Naive thymus-derived CD4-positive, alpha-beta T cell (primary cell): ENCODE results near the gene MRPL10. TPM values are rescaled to one million over a fixed set of nuclear protein-coding genes. Genes with fewer than 3 reads are reported as not detected.

Experiments
- ATAC-seq: fragments of 150-1000 bp; cut with Tn5 transposase; 2 replicates; pipeline ENCODE4 v1.10.0; 2021; ENCODE audit warnings: mild to moderate bottlenecking, moderate library complexity
- CTCF ChIA-PET: fragments of 350-600 bp; sonication (Branson Sonifier 250); formaldehyde crosslinking; loops from one replicate; lab custom pipeline; 2021; ENCODE audit warnings: antibody characterized with exemption; lab: Charles Lee
- POLR2A ChIA-PET: fragments of 350-600 bp; sonication (Branson Sonifier 250); formaldehyde crosslinking; loops from one replicate; lab custom pipeline; 2021; ENCODE audit warnings: antibody characterized with exemption, inconsistent platforms; lab: Charles Lee
- DNase-seq, 9 donors: peaks; one replicate each; pipeline versions ENCODE4 v3.0.0 to v3.0.0-alpha.2; 2020 to 2022; ENCODE audit warnings: mixed read lengths in 1 of 9
- H3K27ac ChIP-seq: one replicate; pipeline ENCODE4 v1.7.0; 2013; ENCODE audit warnings: mild to moderate bottlenecking, low read depth, low read length, moderate library complexity
- H3K27me3 ChIP-seq, 2 donors: one replicate each; pipeline ENCODE4 v1.7.0; 2013; ENCODE audit warnings: low read length in 2 of 2, mild to moderate bottlenecking in 2 of 2, moderate library complexity in 2 of 2; ENCODE audit not compliant: control insufficient read depth in 2 of 2, insufficient read depth in 2 of 2
- H3K36me3 ChIP-seq, 3 experiments: 1 replicate in 2 of 3; 2 replicates in 1 of 3; pipeline ENCODE4 v1.7.0; 2013; ENCODE audit warnings: low read length in 3 of 3, mild to moderate bottlenecking in 3 of 3, moderate library complexity in 1 of 3; ENCODE audit not compliant: insufficient read depth in 3 of 3, control insufficient read depth in 2 of 3
- H3K4me1 ChIP-seq, 2 donors: one replicate each; pipeline ENCODE4 v1.7.0; 2013; ENCODE audit warnings: low read length in 2 of 2, mild to moderate bottlenecking in 2 of 2, moderate library complexity in 1 of 2; ENCODE audit not compliant: control insufficient read depth in 2 of 2, insufficient read depth in 2 of 2
- H3K4me3 ChIP-seq: 2 replicates; pipeline ENCODE4 v1.7.0; 2013; ENCODE audit warnings: mild to moderate bottlenecking, low read length
- H3K9me3 ChIP-seq, 3 experiments: 1 replicate in 2 of 3; 2 replicates in 1 of 3; pipeline ENCODE4 v1.7.0; 2013; ENCODE audit warnings: low read length in 3 of 3; ENCODE audit not compliant: control insufficient read depth in 2 of 3
- H3K27ac Mint-ChIP-seq, 9 donors: one replicate each; pipeline ENCODE4 v1.8.0; 2020 to 2022; ENCODE audit warnings: mixed read lengths in 9 of 9, mild to moderate bottlenecking in 8 of 9, moderate library complexity in 5 of 9, inconsistent platforms in 2 of 9
- H3K27me3 Mint-ChIP-seq, 5 donors: one replicate each; pipeline ENCODE4 v1.8.0; 2021 to 2022; ENCODE audit warnings: mixed read lengths in 5 of 5, mild to moderate bottlenecking in 1 of 5
- H3K36me3 Mint-ChIP-seq, 5 donors: one replicate each; pipeline ENCODE4 v1.8.0; 2020 to 2022; ENCODE audit warnings: mixed read lengths in 5 of 5, mild to moderate bottlenecking in 3 of 5, inconsistent platforms in 1 of 5
- H3K4me1 Mint-ChIP-seq, 7 donors: one replicate each; pipeline ENCODE4 v1.8.0; 2020 to 2022; ENCODE audit warnings: mixed read lengths in 7 of 7, mild to moderate bottlenecking in 3 of 7, inconsistent platforms in 1 of 7
- H3K4me3 Mint-ChIP-seq, 10 donors: one replicate each; pipeline ENCODE4 v1.8.0; 2020 to 2022; ENCODE audit warnings: mild to moderate bottlenecking in 10 of 10, mixed read lengths in 10 of 10, moderate library complexity in 6 of 10, inconsistent platforms in 2 of 10
- H3K9me3 Mint-ChIP-seq, 11 donors: one replicate each; pipeline ENCODE4 v1.8.0; 2020 to 2022; ENCODE audit warnings: mixed read lengths in 11 of 11, mild to moderate bottlenecking in 4 of 11, inconsistent platforms in 1 of 11, moderate library complexity in 1 of 11
- intact Hi-C, 2 donors: fragments of 100-400 bp; cut with micrococcal nuclease; formaldehyde crosslinking; loops; one replicate each; pipeline ENCODE4 v1.15.1; 2023
- polyA plus RNA-seq, 2 donors: library from polyadenylated mRNA; unstranded; fragments of 300-500 nt; fragmentation: Illumina TruSeq; gene quantifications; one replicate each; pipeline ENCODE4 v1.2.3, GENCODE V29; 2021
- total RNA-seq, 6 experiments: library from RNA in 5 of 6; stranded (reverse) in 5 of 6; gene quantifications; 1 replicate in 5 of 6; 2 replicates in 1 of 6; pipeline ENCODE4 v1.2.3 and lab custom pipeline; 2021 to 2026

The MRPL10 gene
- total and polyA plus RNA-seq, 7 experiments from 2014 or later: 33.6 to 51.2 (median 36.5) TPM

- Histone ChIP-seq H3K36me3 (no peaks in the 10 kb centered on the region), H3K27me3 (no peaks in the 10 kb centered on the region), H3K4me3 (no peak overlapping the region), H3K27ac (no peak overlapping the region), H3K9me3 (no peaks in the 10 kb centered on the region), H3K4me1 (no peaks in the 10 kb centered on the region)
- Mint-ChIP-seq H3K36me3 (no peaks in the 10 kb centered on the region), H3K4me1 (peaks cover 0 to 25% (median 13%) of the 10 kb centered on the region in 7 donors), H3K9me3 (peaks cover 0 to 2% (median 0%) of the 10 kb centered on the region in 11 donors), H3K27ac (no peak overlapping the region), H3K27me3 (peaks cover 4 to 40% (median 10%) of the 10 kb centered on the region in 5 donors), H3K4me3 (no peak overlapping the region)
- POLR2A ChIA-PET: interaction anchor here (0.6 kb wide), 1 partner anchor 979 kb away, joined by 4 read pairs; no protein-coding TSS in a partner anchor
- intact Hi-C loops: no loop called here
- no peak for ATAC-seq
- CTCF ChIA-PET: interaction anchor here (0.7 kb wide), 1 partner anchor 89 kb away, joined by 4 read pairs; no protein-coding TSS in a partner anchor
- DNase-seq: no peak
Observed at GRCh38 chr17:47860386-47860785, 29.0 kb upstream of the MRPL10 start.

- H3K4me1 ChIP-seq: no peaks in the 10 kb centered on the region
- DNase-seq (no peak), ATAC-seq (no peak)
- peaks cover 3 to 6% of the 10 kb centered on the region in 2 donors for H3K27me3 ChIP-seq
- no peaks in the 10 kb centered on the region for H3K9me3 Mint-ChIP-seq
- peaks cover 0 to 14% (median 7%) of the 10 kb centered on the region in 7 donors for H3K4me1 Mint-ChIP-seq
- H3K9me3 ChIP-seq: no peaks in the 10 kb centered on the region
- no peaks in the 10 kb centered on the region for H3K36me3 Mint-ChIP-seq
- H3K27ac Mint-ChIP-seq: no peak overlapping the region
- CTCF ChIA-PET: interaction anchor here (0.9 to 1.5 kb wide), 3 partner anchors 24 to 32 kb away, joined by 3 read pairs; no protein-coding TSS in a partner anchor
- no peaks in the 10 kb centered on the region for H3K36me3 ChIP-seq
- POLR2A ChIA-PET: interaction anchor here (0.7 to 1.2 kb wide), 3 partner anchors 12 to 43 kb away, joined by 3 read pairs; no protein-coding TSS in a partner anchor
- intact Hi-C loops: no loop called here
- no peak overlapping the region for H3K4me3 ChIP-seq
- H3K27me3 Mint-ChIP-seq: peaks cover 20 to 66% (median 36%) of the 10 kb centered on the region in 5 donors
- no peak overlapping the region for H3K27ac ChIP-seq
- H3K4me3 Mint-ChIP-seq: no peak overlapping the region
Observed at GRCh38 chr17:47857551-47858455, 26.5 kb upstream of the MRPL10 start.

- POLR2A ChIA-PET: interaction anchor here (1.2 kb wide), 1 partner anchor 21 kb away, joined by 3 read pairs; no protein-coding TSS in a partner anchor
- Histone ChIP-seq H3K36me3 (no peaks in the 10 kb centered on the region), H3K27me3 (peaks cover 6 to 10% of the 10 kb centered on the region in 2 donors), H3K27ac (no peak overlapping the region), H3K4me1 (peaks cover 2 to 5% of the 10 kb centered on the region in 2 donors), H3K9me3 (no peaks in the 10 kb centered on the region), H3K4me3 (no peak overlapping the region)
- H3K36me3 Mint-ChIP-seq: no peaks in the 10 kb centered on the region
- CTCF ChIA-PET: interaction anchor here (0.9 kb wide), 1 partner anchor 33 kb away, joined by 3 read pairs; no protein-coding TSS in a partner anchor
- no peak for ATAC-seq
- no peak for DNase-seq
- H3K27ac Mint-ChIP-seq: no peak overlapping the region
- peaks cover 0 to 4% (median 0%) of the 10 kb centered on the region in 11 donors for H3K9me3 Mint-ChIP-seq
- H3K4me1 Mint-ChIP-seq: peaks cover 7 to 17% (median 11%) of the 10 kb centered on the region in 7 donors
- H3K4me3 Mint-ChIP-seq: no peak overlapping the region
- intact Hi-C loops: no loop called here
- peaks cover 30 to 76% (median 45%) of the 10 kb centered on the region in 5 donors for H3K27me3 Mint-ChIP-seq
Observed at GRCh38 chr17:47856830-47857229, 25.5 kb upstream of the MRPL10 start.

GRCh38 chr17:47855737-47856136 lies 24.4 kb upstream of the MRPL10 start:
- POLR2A ChIA-PET: no interaction called here
- H3K36me3 ChIP-seq: no peaks in the 10 kb centered on the region
- intact Hi-C loops: no loop called here
- no peaks in the 10 kb centered on the region for H3K9me3 ChIP-seq
- no peak for DNase-seq
- peaks cover 6 to 15% of the 10 kb centered on the region in 2 donors for H3K27me3 ChIP-seq
- peaks cover 3 to 9% of the 10 kb centered on the region in 2 donors for H3K4me1 ChIP-seq
- peaks cover 33 to 84% (median 46%) of the 10 kb centered on the region in 5 donors for H3K27me3 Mint-ChIP-seq
- no peaks in the 10 kb centered on the region for H3K36me3 Mint-ChIP-seq
- no peak overlapping the region for H3K27ac ChIP-seq
- H3K4me1 Mint-ChIP-seq: peaks cover 9 to 19% (median 12%) of the 10 kb centered on the region in 7 donors
- peaks cover 0 to 4% (median 0%) of the 10 kb centered on the region in 11 donors for H3K9me3 Mint-ChIP-seq
- ATAC-seq: no peak
- H3K27ac Mint-ChIP-seq: peak overlapping the region in 1 of 9 donors; percentile 49
- no peak overlapping the region for H3K4me3 Mint-ChIP-seq
- no peak overlapping the region for H3K4me3 ChIP-seq
- CTCF ChIA-PET: interaction anchor here (0.7 to 1.0 kb wide), 3 partner anchors 17 to 417 kb away, joined by 3 read pairs; no protein-coding TSS in a partner anchor

GRCh38 chr17:47853616-47854015 lies 22.3 kb upstream of the MRPL10 start:
- no peaks in the 10 kb centered on the region for H3K36me3 ChIP-seq
- H3K4me3 Mint-ChIP-seq: no peak overlapping the region
- CTCF ChIA-PET: interaction anchor here (0.6 kb wide), 1 partner anchor 28 kb away, joined by 5 read pairs; no protein-coding TSS in a partner anchor

GRCh38 chr17:47852113-47852949 lies 21.0 kb upstream of the MRPL10 start:
- Histone ChIP-seq H3K4me1 (peaks cover 6 to 14% of the 10 kb centered on the region in 2 donors), H3K4me3 (no peak overlapping the region), H3K27me3 (peaks cover 6 to 33% of the 10 kb centered on the region in 2 donors), H3K27ac (no peak overlapping the region), H3K9me3 (no peaks in the 10 kb centered on the region), H3K36me3 (no peaks in the 10 kb centered on the region)
- H3K27me3 Mint-ChIP-seq: peaks cover 54 to 91% (median 64%) of the 10 kb centered on the region in 5 donors
- H3K36me3 Mint-ChIP-seq: no peaks in the 10 kb centered on the region
- ChIA-PET CTCF (interaction anchor here (0.5 to 1.3 kb wide), 2 partner anchors 37 to 38 kb away, joined by 3 read pairs; no protein-coding TSS in a partner anchor), POLR2A (no interaction called here)
- no peak for DNase-seq
- H3K9me3 Mint-ChIP-seq: peaks cover 0 to 6% (median 0%) of the 10 kb centered on the region in 11 donors
- peaks cover 15 to 36% (median 22%) of the 10 kb centered on the region in 7 donors for H3K4me1 Mint-ChIP-seq
- intact Hi-C loops: no loop called here
- ATAC-seq: no peak
- peak overlapping the region in 2 of 9 donors; percentile 38 to 78 for H3K27ac Mint-ChIP-seq
- peak overlapping the region; percentile 22 to 80 (median 58) for H3K4me3 Mint-ChIP-seq

More at GRCh38 chr17:47853616-47854015, 22.3 kb upstream of the MRPL10 start:
- H3K27ac ChIP-seq: no peak overlapping the region
- H3K4me3 ChIP-seq: no peak overlapping the region
- peaks cover 6 to 21% of the 10 kb centered on the region in 2 donors for H3K27me3 ChIP-seq
- Mint-ChIP-seq H3K36me3 (no peaks in the 10 kb centered on the region), H3K4me1 (peaks cover 15 to 36% (median 22%) of the 10 kb centered on the region in 7 donors), H3K27ac (peak overlapping the region in 1 of 9 donors; percentile 5), H3K27me3 (peaks cover 50 to 89% (median 59%) of the 10 kb centered on the region in 5 donors), H3K9me3 (peaks cover 0 to 6% (median 0%) of the 10 kb centered on the region in 11 donors)
- intact Hi-C loops: no loop called here
- no peak for ATAC-seq
- peaks cover 6 to 14% of the 10 kb centered on the region in 2 donors for H3K4me1 ChIP-seq
- POLR2A ChIA-PET: no interaction called here
- DNase-seq: no peak
- H3K9me3 ChIP-seq: no peaks in the 10 kb centered on the region
